ENCODE measurements around the gene CLCN2.

DNA sequence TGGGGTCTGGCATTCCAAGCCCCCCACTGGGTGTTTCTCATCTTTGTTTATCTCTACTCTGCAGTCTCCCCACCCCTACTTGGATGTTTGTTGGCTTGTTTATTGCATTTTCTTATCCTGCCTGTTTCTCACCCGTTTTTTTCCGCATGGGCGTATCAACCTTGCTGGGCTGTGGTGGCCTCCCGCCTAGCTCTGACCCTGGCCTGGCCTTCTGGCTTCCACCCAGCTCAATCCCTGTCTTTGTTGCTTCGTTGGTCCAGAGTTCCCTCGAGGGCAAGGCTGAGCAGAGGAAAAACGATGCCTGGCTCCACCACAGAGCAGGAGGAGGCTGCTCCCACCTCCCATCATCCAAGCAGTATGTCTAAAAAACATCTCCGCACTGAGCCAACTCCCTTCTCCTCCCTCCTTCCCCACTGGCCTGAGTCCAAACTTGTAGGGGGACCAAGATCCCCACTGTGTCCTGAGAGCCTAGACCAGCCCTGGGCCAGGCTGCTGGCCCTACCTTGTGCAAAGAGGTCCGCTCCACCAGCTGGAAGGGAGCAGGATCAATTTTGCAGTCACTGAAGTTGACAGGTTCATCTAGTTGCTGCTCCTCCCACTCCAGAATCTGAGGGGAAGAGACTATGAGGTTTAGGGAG, 9.8 kb downstream of the CLCN2 start:
- TF ChIP-seq KDM5A (IDR thresholded peaks at IDR 0.05) (no peak), FOSL2 (IDR thresholded peaks at IDR 0.05) (no peak), FOSL2 (CRISPR knock-in tag; IDR thresholded peaks at IDR 0.05) (no peak), USF2 (IDR thresholded peaks at IDR 0.05) (no peak), RFX5 (IDR thresholded peaks at IDR 0.05) (no peak), ESRRA (IDR thresholded peaks at IDR 0.05; ENCODE audit: borderline replicate concordance, low read length) (no peak), RCOR1 (IDR thresholded peaks at IDR 0.05; ENCODE audit: low read depth, low read length) (no peak), ZFP36 (IDR thresholded peaks at IDR 0.05; ENCODE audit: borderline replicate concordance, partially characterized antibody) (no peak), RNF2 (IDR thresholded peaks at IDR 0.05; ENCODE audit: borderline replicate concordance, low read depth) (no peak), POLR2A (IDR thresholded peaks at IDR 0.05; ENCODE audit: low read length) (no peak), NPAS2 (CRISPR knock-in tag; IDR thresholded peaks at IDR 0.05; ENCODE audit: borderline replicate concordance) (no peak)
- TF ChIP-seq, protein P1, sequence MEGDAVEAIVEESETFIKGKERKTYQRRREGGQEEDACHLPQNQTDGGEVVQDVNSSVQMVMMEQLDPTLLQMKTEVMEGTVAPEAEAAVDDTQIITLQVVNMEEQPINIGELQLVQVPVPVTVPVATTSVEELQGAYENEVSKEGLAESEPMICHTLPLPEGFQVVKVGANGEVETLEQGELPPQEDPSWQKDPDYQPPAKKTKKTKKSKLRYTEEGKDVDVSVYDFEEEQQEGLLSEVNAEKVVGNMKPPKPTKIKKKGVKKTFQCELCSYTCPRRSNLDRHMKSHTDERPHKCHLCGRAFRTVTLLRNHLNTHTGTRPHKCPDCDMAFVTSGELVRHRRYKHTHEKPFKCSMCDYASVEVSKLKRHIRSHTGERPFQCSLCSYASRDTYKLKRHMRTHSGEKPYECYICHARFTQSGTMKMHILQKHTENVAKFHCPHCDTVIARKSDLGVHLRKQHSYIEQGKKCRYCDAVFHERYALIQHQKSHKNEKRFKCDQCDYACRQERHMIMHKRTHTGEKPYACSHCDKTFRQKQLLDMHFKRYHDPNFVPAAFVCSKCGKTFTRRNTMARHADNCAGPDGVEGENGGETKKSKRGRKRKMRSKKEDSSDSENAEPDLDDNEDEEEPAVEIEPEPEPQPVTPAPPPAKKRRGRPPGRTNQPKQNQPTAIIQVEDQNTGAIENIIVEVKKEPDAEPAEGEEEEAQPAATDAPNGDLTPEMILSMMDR (IDR thresholded peaks at IDR 0.05) = no peak
- TF ChIP-seq, protein P2, sequence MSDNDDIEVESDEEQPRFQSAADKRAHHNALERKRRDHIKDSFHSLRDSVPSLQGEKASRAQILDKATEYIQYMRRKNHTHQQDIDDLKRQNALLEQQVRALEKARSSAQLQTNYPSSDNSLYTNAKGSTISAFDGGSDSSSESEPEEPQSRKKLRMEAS (IDR thresholded peaks at IDR 0.05) = no peak

Measured in A549 (cell line).